H9 (cell line): Measurements from ENCODE around the gene SENP8. TPM values are rescaled to one million over a fixed set of nuclear protein-coding genes. Genes with fewer than 3 reads are reported as not detected.

ENCODE experiments used
- DNase-seq: peaks from one replicate; pipeline ENCODE4 v3.0.0-alpha.2; 2017
- H2AFZ ChIP-seq: one replicate; pipeline ENCODE4 v1.6.1; 2013; ENCODE audit warnings: mild to moderate bottlenecking, low read length, control low read depth, moderate library complexity
- H2AK5ac ChIP-seq: 2 replicates; pipeline ENCODE4 v1.6.1; 2013; ENCODE audit warnings: low read length, control low read depth, mixed read lengths; ENCODE audit not compliant: insufficient read length
- H2BK120ac ChIP-seq: one replicate; pipeline ENCODE4 v1.6.1; 2013; ENCODE audit warnings: low read depth, mild to moderate bottlenecking, low read length, control low read depth, inconsistent platforms; ENCODE audit not compliant: poor library complexity, severe bottlenecking
- H2BK12ac ChIP-seq: 2 replicates; pipeline ENCODE4 v1.6.1; 2013; ENCODE audit warnings: low read length, control low read depth, mixed read lengths, low read depth; ENCODE audit not compliant: insufficient read length
- H2BK15ac ChIP-seq: 2 replicates; pipeline ENCODE4 v1.6.1; 2013; ENCODE audit warnings: low read depth, low read length, control low read depth
- H2BK20ac ChIP-seq: one replicate; pipeline ENCODE4 v1.6.1; 2013; ENCODE audit warnings: low read depth, mild to moderate bottlenecking, low read length, control low read depth, inconsistent platforms; ENCODE audit not compliant: poor library complexity, severe bottlenecking
- H2BK5ac ChIP-seq: 2 replicates; pipeline ENCODE4 v1.6.1; 2013; ENCODE audit warnings: low read length, control low read depth, mixed read lengths; ENCODE audit not compliant: insufficient read length
- H3K14ac ChIP-seq: 2 replicates; pipeline ENCODE4 v1.6.1; 2013; ENCODE audit warnings: low read length, control low read depth; ENCODE audit not compliant: insufficient read depth
- H3K18ac ChIP-seq: 2 replicates; pipeline ENCODE4 v1.6.1; 2013; ENCODE audit warnings: low read depth, mild to moderate bottlenecking, mixed read lengths, low read length, control low read depth; ENCODE audit not compliant: insufficient read length
- H3K23ac ChIP-seq: 2 replicates; pipeline ENCODE4 v1.6.1; 2013; ENCODE audit warnings: low read length, control low read depth, mixed read lengths, low read depth; ENCODE audit not compliant: insufficient read length
- H3K23me2 ChIP-seq: 2 replicates; pipeline ENCODE4 v1.6.1; 2013; ENCODE audit warnings: low read depth, mild to moderate bottlenecking, mixed read lengths, low read length, control low read depth; ENCODE audit not compliant: insufficient read length, poor library complexity, severe bottlenecking
- H3K27ac ChIP-seq: 2 replicates; pipeline ENCODE4 v1.5.1; 2013; ENCODE audit warnings: low read length, control low read depth, mixed read lengths, low read depth; ENCODE audit not compliant: insufficient read length
- H3K27me3 ChIP-seq: 2 replicates; pipeline ENCODE4 v1.6.1; 2013; ENCODE audit warnings: low read length, control low read depth, inconsistent platforms; ENCODE audit not compliant: insufficient read depth
- H3K4ac ChIP-seq: 2 replicates; pipeline ENCODE4 v1.6.1; 2013; ENCODE audit warnings: low read depth, mild to moderate bottlenecking, control low read depth, inconsistent platforms, low read length, moderate library complexity
- H3K4me1 ChIP-seq: 2 replicates; pipeline ENCODE4 v1.6.1; 2013; ENCODE audit warnings: low read length, control low read depth, inconsistent platforms; ENCODE audit not compliant: insufficient read depth
- H3K4me2 ChIP-seq: 2 replicates; pipeline ENCODE4 v1.6.1; 2013; ENCODE audit warnings: low read length, control low read depth, mixed read lengths; ENCODE audit not compliant: insufficient read length, insufficient read depth
- H3K56ac ChIP-seq: 2 replicates; pipeline ENCODE4 v1.6.1; 2013; ENCODE audit warnings: low read depth, mild to moderate bottlenecking, mixed read lengths, low read length, control low read depth; ENCODE audit not compliant: insufficient read length
- H3K79me1 ChIP-seq: 2 replicates; pipeline ENCODE4 v1.6.1; 2013; ENCODE audit warnings: low read depth, mild to moderate bottlenecking, moderate library complexity, low read length, control low read depth, inconsistent platforms; ENCODE audit not compliant: insufficient read depth, poor library complexity, severe bottlenecking
- H3K79me2 ChIP-seq: 2 replicates; pipeline ENCODE4 v1.6.1; 2013; ENCODE audit warnings: low read length, control low read depth, inconsistent platforms; ENCODE audit not compliant: insufficient read depth
- H3K9ac ChIP-seq: 2 replicates; pipeline ENCODE4 v1.6.1; 2013; ENCODE audit warnings: low read length, control low read depth, mixed read lengths; ENCODE audit not compliant: insufficient read length; ENCODE audit errors: extremely low read depth
- H3K9me3 ChIP-seq: one replicate; pipeline ENCODE4 v1.6.1; 2013; ENCODE audit warnings: low read depth, low read length, inconsistent platforms; ENCODE audit not compliant: control insufficient read depth
- H3T11ph ChIP-seq: one replicate; pipeline ENCODE4 v1.6.1; 2013; ENCODE audit warnings: mild to moderate bottlenecking, low read length, control low read depth, inconsistent platforms
- H4K20me1 ChIP-seq: one replicate; pipeline ENCODE4 v1.6.1; 2013; ENCODE audit not compliant: control insufficient read depth, insufficient read length, insufficient read depth
- H4K5ac ChIP-seq: 2 replicates; pipeline ENCODE4 v1.6.1; 2013; ENCODE audit warnings: low read depth, mild to moderate bottlenecking, mixed read lengths, low read length, control low read depth; ENCODE audit not compliant: insufficient read length
- H4K8ac ChIP-seq: replicated peaks from 2 replicates; pipeline ENCODE4 v1.6.1; 2013; ENCODE audit warnings: low read length, control low read depth, mixed read lengths, low read depth; ENCODE audit not compliant: insufficient read length
- H4K91ac ChIP-seq: 2 replicates; pipeline ENCODE4 v1.6.1; 2013; ENCODE audit warnings: low read depth, mild to moderate bottlenecking, moderate library complexity, mixed read lengths, low read length, control low read depth; ENCODE audit not compliant: insufficient read length
- H3K27ac Mint-ChIP-seq, 3 experiments: 2 replicates in 2 of 3; 3 replicates in 1 of 3; pipeline ENCODE4 v1.8.0; 2020 to 2021; ENCODE audit warnings: mixed read lengths in 3 of 3, mild to moderate bottlenecking in 1 of 3, moderate library complexity in 1 of 3
- H3K27me3 Mint-ChIP-seq: 2 replicates; pipeline ENCODE4 v1.8.0; 2021; ENCODE audit warnings: low read depth, mild to moderate bottlenecking, moderate library complexity, mixed read lengths
- H3K36me3 Mint-ChIP-seq, 3 experiments: 2 replicates in 2 of 3; 3 replicates in 1 of 3; pipeline ENCODE4 v1.8.0; 2020 to 2021; ENCODE audit warnings: low read depth in 3 of 3, mixed read lengths in 3 of 3; ENCODE audit not compliant: insufficient read depth in 1 of 3
- H3K4me1 Mint-ChIP-seq, 2 experiments: 2 replicates each; pipeline ENCODE4 v1.8.0; 2020; ENCODE audit warnings: mixed read lengths in 2 of 2
- H3K4me3 Mint-ChIP-seq, 2 experiments: 2 replicates in 1 of 2; 3 replicates in 1 of 2; pipeline ENCODE4 v1.8.0; 2020 to 2021; ENCODE audit warnings: mild to moderate bottlenecking in 2 of 2, mixed read lengths in 2 of 2, moderate library complexity in 1 of 2
- H3K9me3 Mint-ChIP-seq, 2 experiments: 2 replicates in 1 of 2; 3 replicates in 1 of 2; pipeline ENCODE4 v1.8.0; 2020; ENCODE audit warnings: mild to moderate bottlenecking in 2 of 2, mixed read lengths in 2 of 2, moderate library complexity in 1 of 2
- WGBS: extraction: QIAGEN DNeasy Blood & Tissue Kit; methylation state at CpG from one replicate; pipeline ENCODE4 v1.1.7; 2013; ENCODE audit warnings: missing lambda C conversion rate, low lambda C conversion rate, mixed read lengths; ENCODE audit not compliant: insufficient read length; ENCODE audit errors: extremely low coverage; 5-methylcytosine and 5-hydroxymethylcytosine counted together
- total RNA-seq: library from RNA; stranded (reverse); gene quantifications from 2 replicates; pipeline ENCODE4 v1.2.1, GENCODE V29; 2021
- TF ChIP-seq, protein P1 (sequence below): fragments of 200-600 bp; sonication (generic); conservative IDR thresholded peaks from 3 replicates; pipeline ENCODE4 v1.8.0; 2021; ENCODE audit warnings: antibody characterized with exemption, mild to moderate bottlenecking

SENP8 gene
- total RNA-seq, 1 experiment from 2014 or later: 4.8 TPM

DNA sequence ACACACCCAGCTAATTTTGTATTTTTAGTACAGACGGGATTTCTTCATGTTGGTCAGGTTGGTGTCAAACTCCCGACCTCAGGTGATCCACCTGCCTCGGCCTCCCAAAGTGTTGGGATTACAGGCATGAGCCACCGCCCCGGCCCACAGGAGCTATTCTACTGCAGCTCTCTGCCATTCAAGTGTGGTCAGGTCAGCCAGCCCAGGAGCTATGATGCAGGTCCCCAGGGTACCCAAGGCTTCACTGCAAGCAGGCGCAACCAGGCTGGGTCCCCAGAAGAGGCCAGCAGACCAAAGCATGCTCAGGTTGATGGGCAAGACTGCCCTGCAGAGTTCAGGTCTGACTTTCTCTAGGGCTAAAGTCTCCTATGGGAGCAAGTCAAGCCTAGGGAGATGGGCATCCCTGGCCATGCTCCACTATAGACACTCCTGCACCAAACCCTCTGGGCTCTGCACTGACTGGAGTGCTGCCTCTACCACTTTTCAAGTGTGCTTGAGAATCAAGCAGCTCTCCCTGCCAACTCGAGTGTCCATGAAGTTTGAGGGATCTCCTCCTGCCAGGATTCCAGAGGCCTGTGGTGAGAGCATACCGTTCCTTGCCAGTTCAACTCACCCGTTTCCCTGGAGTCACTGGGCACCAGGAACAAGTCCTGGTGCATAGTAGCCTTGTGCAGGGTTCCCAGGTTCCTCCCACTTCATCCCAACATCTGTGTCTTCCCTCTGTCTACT is 31.1 kb upstream of the SENP8 start:
- Histone ChIP-seq H3K18ac (no peak overlapping the region), H3K9ac (no peak overlapping the region), H3K4ac (no peak overlapping the region), H3T11ph (no peak overlapping the region), H3K4me2 (no peak overlapping the region), H3K27ac (no peak overlapping the region), H3K23me2 (no peaks in the 10 kb centered on the region), H4K5ac (no peak overlapping the region), H4K20me1 (no peaks in the 10 kb centered on the region), H2BK120ac (no peak overlapping the region), H2BK20ac (no peak overlapping the region), H3K14ac (no peak overlapping the region), H3K4me1 (no peaks in the 10 kb centered on the region), H2BK12ac (no peak overlapping the region), H4K8ac (no peak overlapping the region), H2BK15ac (no peak overlapping the region; the same call in 1 of the 2 replicates), H3K79me1 (no peaks in the 10 kb centered on the region), H2AFZ (no peak overlapping the region), H3K9me3 (no peaks in the 10 kb centered on the region), H2AK5ac (no peak overlapping the region), H2BK5ac (no peak overlapping the region), H3K56ac (no peak overlapping the region), H3K23ac (no peak overlapping the region), H4K91ac (no peak overlapping the region), H3K27me3 (no peaks in the 10 kb centered on the region), H3K79me2 (no peaks in the 10 kb centered on the region)
- no peak for DNase-seq
- no peak overlapping the region for H3K4me3 Mint-ChIP-seq
- WGBS: no CpG with 5 or more reads among the region's 9 CpGs
- H3K9me3 Mint-ChIP-seq: peaks cover 6 to 10% of the 10 kb centered on the region in 2 experiments; a peak in 4 of 5 replicates
- peaks cover 5 to 12% (median 12%) of the 10 kb centered on the region in 3 experiments for H3K36me3 Mint-ChIP-seq
- H3K4me1 Mint-ChIP-seq: no peaks in the 10 kb centered on the region
- H3K27ac Mint-ChIP-seq: no peak overlapping the region
- TF ChIP-seq, protein P1, sequence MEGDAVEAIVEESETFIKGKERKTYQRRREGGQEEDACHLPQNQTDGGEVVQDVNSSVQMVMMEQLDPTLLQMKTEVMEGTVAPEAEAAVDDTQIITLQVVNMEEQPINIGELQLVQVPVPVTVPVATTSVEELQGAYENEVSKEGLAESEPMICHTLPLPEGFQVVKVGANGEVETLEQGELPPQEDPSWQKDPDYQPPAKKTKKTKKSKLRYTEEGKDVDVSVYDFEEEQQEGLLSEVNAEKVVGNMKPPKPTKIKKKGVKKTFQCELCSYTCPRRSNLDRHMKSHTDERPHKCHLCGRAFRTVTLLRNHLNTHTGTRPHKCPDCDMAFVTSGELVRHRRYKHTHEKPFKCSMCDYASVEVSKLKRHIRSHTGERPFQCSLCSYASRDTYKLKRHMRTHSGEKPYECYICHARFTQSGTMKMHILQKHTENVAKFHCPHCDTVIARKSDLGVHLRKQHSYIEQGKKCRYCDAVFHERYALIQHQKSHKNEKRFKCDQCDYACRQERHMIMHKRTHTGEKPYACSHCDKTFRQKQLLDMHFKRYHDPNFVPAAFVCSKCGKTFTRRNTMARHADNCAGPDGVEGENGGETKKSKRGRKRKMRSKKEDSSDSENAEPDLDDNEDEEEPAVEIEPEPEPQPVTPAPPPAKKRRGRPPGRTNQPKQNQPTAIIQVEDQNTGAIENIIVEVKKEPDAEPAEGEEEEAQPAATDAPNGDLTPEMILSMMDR: no peak
- peaks cover 3% of the 10 kb centered on the region for H3K27me3 Mint-ChIP-seq
